Adipocyte (in vitro differentiated cells): Measurements from ENCODE around the gene TSPAN4.

ENCODE experiments used
- DNase-seq: peaks from one replicate; pipeline ENCODE4 v3.0.0-alpha.2; 2015; ENCODE audit warnings: low read depth
- H3K27me3 ChIP-seq: replicated peaks from 2 replicates; pipeline ENCODE4 v1.7.0; 2013; ENCODE audit warnings: mild to moderate bottlenecking, low read length, moderate library complexity; ENCODE audit not compliant: control insufficient read depth, insufficient read depth
- H3K36me3 ChIP-seq: 2 replicates; pipeline ENCODE4 v1.7.0; 2013; ENCODE audit warnings: low read length, mild to moderate bottlenecking, moderate library complexity; ENCODE audit not compliant: control insufficient read depth, insufficient read depth, severe bottlenecking
- H3K4me1 ChIP-seq: 2 replicates; pipeline ENCODE4 v1.7.0; 2013; ENCODE audit warnings: mild to moderate bottlenecking, low read length, moderate library complexity; ENCODE audit not compliant: control insufficient read depth, insufficient read depth
- H3K4me3 ChIP-seq: 2 replicates; pipeline ENCODE4 v1.7.0; 2013; ENCODE audit warnings: mild to moderate bottlenecking, low read length, moderate library complexity
- H3K9ac ChIP-seq: 2 replicates; pipeline ENCODE4 v1.7.0; 2013; ENCODE audit warnings: mild to moderate bottlenecking, low read length, moderate library complexity
- H3K9me3 ChIP-seq: 2 replicates; pipeline ENCODE4 v1.7.0; 2013; ENCODE audit warnings: mild to moderate bottlenecking, low read length, moderate library complexity; ENCODE audit not compliant: control insufficient read depth

The TSPAN4 gene

GRCh38 chr11:810040-810567, 32.5 kb upstream of the TSPAN4 start:
- H3K4me1 ChIP-seq = peaks cover 44% of the 10 kb centered on the region
- peaks cover 34% of the 10 kb centered on the region for H3K36me3 ChIP-seq
- no peaks in the 10 kb centered on the region for H3K27me3 ChIP-seq
- DNase-seq = no peak
- no peaks in the 10 kb centered on the region for H3K9me3 ChIP-seq
- H3K9ac ChIP-seq = peak overlapping the region; percentile 99
- H3K4me3 ChIP-seq = peak overlapping the region; percentile 89

DNA sequence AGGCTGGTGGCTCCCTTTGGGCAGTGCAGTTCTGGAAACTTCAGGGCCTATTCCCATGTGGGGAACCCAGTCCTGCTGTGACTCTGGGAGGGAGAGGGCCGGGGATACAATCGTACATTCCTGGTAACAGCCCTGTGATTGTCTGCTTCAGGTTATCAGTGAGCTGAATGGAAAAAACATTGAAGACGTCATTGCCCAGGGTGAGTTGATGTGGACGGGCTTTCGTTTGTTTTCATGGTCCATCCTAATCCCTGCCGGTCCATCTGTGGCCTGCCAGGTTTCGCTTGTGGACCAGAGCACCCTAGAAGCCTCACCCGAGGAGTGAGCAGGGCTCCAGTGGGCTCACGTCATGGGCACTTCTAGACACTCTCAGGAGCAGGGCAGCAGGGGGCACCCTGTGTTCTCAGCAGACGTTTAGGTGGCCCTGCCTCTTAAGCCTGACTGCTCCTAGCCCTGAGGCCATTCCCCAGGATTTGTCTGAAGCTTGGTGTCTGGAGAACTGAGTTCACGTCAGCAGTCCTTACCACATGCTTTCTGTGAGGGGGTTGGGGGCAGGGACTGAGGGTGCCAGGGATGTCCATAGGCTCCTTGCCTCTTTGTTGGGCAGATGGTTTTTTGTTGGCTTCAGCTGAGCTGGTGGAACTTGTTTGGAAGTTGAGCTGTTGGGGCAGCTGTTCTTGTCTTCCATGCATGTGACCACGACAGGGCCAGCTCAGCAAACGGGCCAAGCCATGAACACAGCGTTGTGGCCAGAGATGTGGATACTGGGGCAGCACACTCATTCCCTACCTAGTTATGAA, 31.0 kb upstream of the TSPAN4 start:
- Histone ChIP-seq H3K4me3 (peak overlapping the region; percentile 89), H3K9ac (peak overlapping the region; percentile 99), H3K36me3 (peaks cover 34% of the 10 kb centered on the region), H3K4me1 (peaks cover 45% of the 10 kb centered on the region), H3K27me3 (no peaks in the 10 kb centered on the region), H3K9me3 (no peaks in the 10 kb centered on the region)
- DNase-seq = peak; percentile 25

GRCh38 chr11:812390-812789, 30.3 kb upstream of the TSPAN4 start:
- H3K4me3 ChIP-seq = peak overlapping the region; percentile 89
- H3K9me3 ChIP-seq = no peaks in the 10 kb centered on the region
- no peaks in the 10 kb centered on the region for H3K27me3 ChIP-seq
- DNase-seq = no peak
- peak overlapping the region; percentile 99 for H3K9ac ChIP-seq
- peaks cover 34% of the 10 kb centered on the region for H3K36me3 ChIP-seq
- peaks cover 45% of the 10 kb centered on the region for H3K4me1 ChIP-seq

- H3K4me3 ChIP-seq = peak overlapping the region; percentile 89
- H3K27me3 ChIP-seq = no peaks in the 10 kb centered on the region
- H3K9me3 ChIP-seq = no peaks in the 10 kb centered on the region
- DNase-seq = no peak
- peaks cover 34% of the 10 kb centered on the region for H3K36me3 ChIP-seq
- peaks cover 45% of the 10 kb centered on the region for H3K4me1 ChIP-seq
- peak overlapping the region; percentile 99 for H3K9ac ChIP-seq
These were observed 29.6 kb upstream of the TSPAN4 start for GRCh38 chr11:813072-813455.

- no peaks in the 10 kb centered on the region for H3K9me3 ChIP-seq
- H3K4me3 ChIP-seq = no peak overlapping the region
- no peak for DNase-seq
- H3K36me3 ChIP-seq = peaks cover 34% of the 10 kb centered on the region
- H3K4me1 ChIP-seq = peaks cover 46% of the 10 kb centered on the region
- no peaks in the 10 kb centered on the region for H3K27me3 ChIP-seq
- H3K9ac ChIP-seq = peak overlapping the region; percentile 99
These were observed 29.1 kb upstream of the TSPAN4 start for GRCh38 chr11:813456-814096.

GRCh38 chr11:815675-816432, 26.8 kb upstream of the TSPAN4 start:
- H3K27me3 ChIP-seq = no peaks in the 10 kb centered on the region
- H3K4me1 ChIP-seq = peaks cover 46% of the 10 kb centered on the region
- H3K9ac ChIP-seq = peak overlapping the region; percentile 65
- no peaks in the 10 kb centered on the region for H3K9me3 ChIP-seq
- H3K36me3 ChIP-seq = peaks cover 40% of the 10 kb centered on the region
- no peak for DNase-seq
- H3K4me3 ChIP-seq = no peak overlapping the region

GRCh38 chr11:816433-816779, 26.2 kb upstream of the TSPAN4 start:
- Histone ChIP-seq H3K36me3 (peaks cover 40% of the 10 kb centered on the region), H3K9ac (peak overlapping the region; percentile 32), H3K4me1 (peaks cover 46% of the 10 kb centered on the region), H3K4me3 (no peak overlapping the region), H3K9me3 (no peaks in the 10 kb centered on the region), H3K27me3 (no peaks in the 10 kb centered on the region)
- DNase-seq = no peak

- H3K4me1 ChIP-seq = peaks cover 36% of the 10 kb centered on the region
- peak within 1 kb of the TSS; percentile 99 for H3K9ac ChIP-seq
- H3K36me3 ChIP-seq = peaks cover 40% of the 10 kb centered on the region
- H3K27me3 ChIP-seq = no peaks in the 10 kb centered on the region
- DNase-seq = peak; percentile 72
- H3K9me3 ChIP-seq = no peaks in the 10 kb centered on the region
- peak within 1 kb of the TSS; percentile 94 for H3K4me3 ChIP-seq
These were observed 24.1 kb upstream of the TSPAN4 start, which contains the start of gene PNPLA2 for GRCh38 chr11:818396-819128. TSS of gene PNPLA2 (plus strand) at chr11:818914. CDS start at chr11:819719, 805 bp downstream.

- peak overlapping the region; percentile 94 for H3K4me3 ChIP-seq
- DNase-seq = peak; percentile 97
- peak overlapping the region; percentile 99 for H3K9ac ChIP-seq
These were observed 23.3 kb upstream of the TSPAN4 start for GRCh38 chr11:819129-819931.

More at GRCh38 chr11:819129-819931, 23.3 kb upstream of the TSPAN4 start:
- Histone ChIP-seq H3K9me3 (no peaks in the 10 kb centered on the region), H3K4me1 (peaks cover 31% of the 10 kb centered on the region), H3K36me3 (peaks cover 43% of the 10 kb centered on the region), H3K27me3 (no peaks in the 10 kb centered on the region)
